KBM-7 (cell line): ENCODE data around the gene BEST2.
"Not testable (repeated sequence)": the region's sequence is repeated elsewhere in the genome, so short reads cannot be mapped to it uniquely, and the experiment has no call there.

Experiments used
- DNase-seq: peaks from one replicate; pipeline ENCODE4 v3.0.0-alpha.2; 2015
- in situ Hi-C: fragments of 300-500 bp; cut with MboI; formaldehyde crosslinking; loops from 2 replicates; pipeline ENCODE4 v1.14.3; 2020; ENCODE audit warnings: low sequenced_read_pairs, low pct_unique_long_range_greater_than_20kb, mixed read lengths

The BEST2 gene

GRCh38 chr19:12793290-12794195 lies 42.0 kb downstream of the BEST2 start:
- DNase-seq: peak; percentile 90
- in situ Hi-C loops: no loop called here

GRCh38 chr19:12794196-12794941 lies 42.8 kb downstream of the BEST2 start:
- in situ Hi-C loops: no loop called here

GRCh38 chr19:12794971-12795381 lies 43.4 kb downstream of the BEST2 start:
- in situ Hi-C loops: no loop called here
- no peak for DNase-seq

More at GRCh38 chr19:12794196-12794941, 42.8 kb downstream of the BEST2 start:
- DNase-seq: no peak

GRCh38 chr19:12796146-12797071 lies 44.8 kb downstream of the BEST2 start:
- DNase-seq: peak; percentile 87
- in situ Hi-C loops: no loop called here

GRCh38 chr19:12797141-12797587 lies 45.6 kb downstream of the BEST2 start:
- in situ Hi-C loops: no loop called here

GRCh38 chr19:12797607-12798006 lies 46.0 kb downstream of the BEST2 start:
- DNase-seq, in situ Hi-C loops: not testable (repeated sequence)

More at GRCh38 chr19:12797141-12797587, 45.6 kb downstream of the BEST2 start:
- DNase-seq: no peak

- no peak for DNase-seq
- in situ Hi-C loops: no loop called here
These were observed 48.3 kb downstream of the BEST2 start for GRCh38 chr19:12799742-12800465.

- no peak for DNase-seq
- in situ Hi-C loops: no loop called here
These were observed 48.8 kb downstream of the BEST2 start for GRCh38 chr19:12800466-12800770.

GRCh38 chr19:12800923-12801465 lies 49.4 kb downstream of the BEST2 start:
- in situ Hi-C loops: no loop called here
- no peak for DNase-seq

GRCh38 chr19:12801466-12802266 lies 50.1 kb downstream of the BEST2 start, which contains the start of the genes PRDX2 and THSD8:
PRDX2 (minus strand) TSS chr19:12801800; CDS start chr19:12801261, 539 bp downstream.
THSD8 (plus strand) TSS chr19:12802069; CDS start chr19:12802072, 3 bp downstream.
- DNase-seq: peak; percentile 88
- in situ Hi-C loops: no loop called here

GRCh38 chr19:12802267-12803106 lies 50.9 kb downstream of the BEST2 start:
- no peak for DNase-seq
- in situ Hi-C loops: no loop called here

- DNase-seq: no peak
- in situ Hi-C loops: no loop called here
These were observed 52.5 kb downstream of the BEST2 start for GRCh38 chr19:12804051-12804450.

GRCh38 chr19:12806242-12807081 lies 54.9 kb downstream of the BEST2 start, which contains the start of gene RNASEH2A:
RNASEH2A (plus strand) TSS chr19:12806584; CDS start chr19:12806674, 90 bp downstream.
- DNase-seq: peak; percentile 89
- in situ Hi-C loops: no loop called here
